IMR-90 (cell line): ENCODE data around the gene HIRA.

ENCODE experiments used
- CEBPB ChIP-seq: IDR thresholded peaks from 2 replicates; pipeline ENCODE4 v1.6.1; 2012; ENCODE audit warnings: low read depth, low read length, improper control_type of control experiment
- CHD1 ChIP-seq: IDR thresholded peaks from 2 replicates; pipeline ENCODE4 v1.6.1; 2012; ENCODE audit warnings: low read depth, low read length, improper control_type of control experiment
- CTCF ChIP-seq: conservative IDR thresholded peaks from 2 replicates; pipeline ENCODE4 v1.5.1; 2012; ENCODE audit warnings: mild to moderate bottlenecking, low read depth, low read length, improper control_type of control experiment
- ELK1 ChIP-seq: fragments of 150-350 bp; IDR thresholded peaks from 2 replicates; pipeline ENCODE4 v1.6.1; 2016; ENCODE audit warnings: low read depth, mild to moderate bottlenecking, low read length, moderate library complexity, borderline replicate concordance
- FOS ChIP-seq: fragments of 150-350 bp; IDR thresholded peaks from 2 replicates; pipeline ENCODE4 v1.6.1; 2016; ENCODE audit warnings: low read depth, low read length
- MAZ ChIP-seq: IDR thresholded peaks from 2 replicates; pipeline ENCODE4 v1.6.1; 2012; ENCODE audit warnings: low read depth, mild to moderate bottlenecking, low read length, improper control_type of control experiment, moderate library complexity, borderline replicate concordance
- MXI1 ChIP-seq: IDR thresholded peaks from 2 replicates; pipeline ENCODE4 v1.6.1; 2012; ENCODE audit warnings: low read depth, mild to moderate bottlenecking, low read length, moderate library complexity, borderline replicate concordance
- NFE2L2 ChIP-seq: fragments of 150-350 bp; IDR thresholded peaks from 2 replicates; pipeline ENCODE4 v1.6.1; 2016; ENCODE audit warnings: low read depth, mild to moderate bottlenecking, low read length
- POLR2A ChIP-seq: IDR thresholded peaks from 2 replicates; pipeline ENCODE4 v1.6.1; 2012; ENCODE audit warnings: mild to moderate bottlenecking, low read depth, low read length
- RAD21 ChIP-seq: IDR thresholded peaks from 2 replicates; pipeline ENCODE4 v1.6.1; 2012; ENCODE audit warnings: low read length, improper control_type of control experiment
- RCOR1 ChIP-seq: IDR thresholded peaks from 2 replicates; pipeline ENCODE4 v1.6.1; 2012; ENCODE audit warnings: mild to moderate bottlenecking, low read length, improper control_type of control experiment; ENCODE audit not compliant: insufficient replicate concordance
- RFX5 ChIP-seq: IDR thresholded peaks from 2 replicates; pipeline ENCODE4 v1.8.0; 2012; ENCODE audit warnings: low read depth, mild to moderate bottlenecking, low read length, moderate library complexity
- SMC3 ChIP-seq: fragments of 150-350 bp; IDR thresholded peaks from 2 replicates; pipeline ENCODE4 v1.6.1; 2016; ENCODE audit warnings: low read depth, mild to moderate bottlenecking, antibody characterized with exemption, low read length, moderate library complexity
- TF ChIP-seq, protein P1 (sequence below): fragments of 150-350 bp; IDR thresholded peaks from 2 replicates; pipeline ENCODE4 v1.6.1; 2017; ENCODE audit warnings: mild to moderate bottlenecking, antibody characterized with exemption, low read length, low read depth

DNA sequence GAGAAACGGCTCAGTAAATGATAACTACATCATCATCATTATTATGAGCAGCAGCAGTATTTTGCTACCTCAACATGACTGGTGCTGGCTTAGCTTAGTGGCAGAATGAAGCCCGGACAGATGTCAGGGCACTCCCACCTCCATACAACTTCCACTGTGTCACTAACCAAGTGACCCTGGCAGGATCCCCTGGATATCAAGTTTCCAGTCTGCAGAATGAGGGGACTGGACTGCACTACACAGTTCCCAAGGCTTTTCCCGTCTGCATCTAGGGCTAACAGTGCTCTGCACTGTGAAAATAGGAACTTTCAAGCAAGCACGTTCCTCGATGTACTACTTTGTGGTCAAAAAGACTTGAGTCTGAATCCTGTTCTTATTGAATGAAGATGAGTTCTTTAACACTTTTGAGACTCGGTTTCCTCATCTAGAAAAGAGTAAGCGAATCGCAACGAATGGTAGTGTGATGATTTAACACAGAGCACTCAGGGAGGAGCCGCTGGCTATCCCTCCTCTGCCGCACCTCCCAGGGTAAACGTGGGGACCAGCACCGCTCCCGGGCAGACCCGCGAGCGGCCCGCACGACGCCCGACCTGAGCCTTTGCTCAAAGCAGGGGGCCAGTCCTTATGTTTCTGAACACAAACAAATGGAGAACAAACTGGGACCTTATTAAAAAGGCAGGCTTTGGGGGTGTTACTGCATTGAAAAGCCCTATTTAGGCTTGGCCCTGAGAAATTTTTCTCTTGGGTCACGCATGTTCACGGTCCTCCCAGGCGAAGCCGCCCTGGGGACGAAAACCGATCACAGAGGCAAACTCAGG, 140.9 kb downstream of the HIRA start:
- TF ChIP-seq CTCF (no peak), POLR2A (no peak), ELK1 (no peak), SMC3 (no peak), CEBPB (no peak), NFE2L2 (no peak), FOS (no peak), RCOR1 (no peak), RFX5 (no peak), RAD21 (no peak), MAZ (no peak), MXI1 (no peak), CHD1 (no peak)
- TF ChIP-seq, protein P1, sequence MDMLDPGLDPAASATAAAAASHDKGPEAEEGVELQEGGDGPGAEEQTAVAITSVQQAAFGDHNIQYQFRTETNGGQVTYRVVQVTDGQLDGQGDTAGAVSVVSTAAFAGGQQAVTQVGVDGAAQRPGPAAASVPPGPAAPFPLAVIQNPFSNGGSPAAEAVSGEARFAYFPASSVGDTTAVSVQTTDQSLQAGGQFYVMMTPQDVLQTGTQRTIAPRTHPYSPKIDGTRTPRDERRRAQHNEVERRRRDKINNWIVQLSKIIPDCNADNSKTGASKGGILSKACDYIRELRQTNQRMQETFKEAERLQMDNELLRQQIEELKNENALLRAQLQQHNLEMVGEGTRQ: no peak
